HEK293 (cell line): ENCODE data around the gene ZNF83.

Experiments
- CTCF ChIA-PET: fragments of 350-600 bp; formaldehyde crosslinking; extraction: SDS; loops from one replicate; lab custom pipeline; 2021; ENCODE audit warnings: antibody characterized with exemption; lab: Yijun Ruan, JAX
- POLR2A ChIA-PET: fragments of 300-600 bp; formaldehyde crosslinking; extraction: SDS; loops from one replicate; lab custom pipeline; 2020; ENCODE audit warnings: antibody characterized with exemption, inconsistent platforms; lab: Yijun Ruan, JAX
- H3K27ac ChIP-seq: fragments of 200-500 bp; sonication (Bioruptor generic); 2 replicates; pipeline ENCODE4 v1.5.1; 2014; ENCODE audit warnings: low read depth, low read length, control low read depth, inconsistent platforms; ENCODE audit errors: extremely low read depth
- H3K36me3 ChIP-seq, 2 experiments: fragments of 200-500 bp in 1 of 2; sonication (Bioruptor generic) in 1 of 2; 1 replicate in 1 of 2; 2 replicates in 1 of 2; pipeline ENCODE4 v1.5.1; 2014 to 2017; ENCODE audit warnings: inconsistent platforms in 2 of 2, low read length in 2 of 2; ENCODE audit not compliant: control insufficient read depth in 2 of 2, insufficient read depth in 1 of 2
- H3K4me1 ChIP-seq: fragments of 200-500 bp; sonication (Bioruptor generic); 2 replicates; pipeline ENCODE4 v1.5.1; 2014; ENCODE audit warnings: mild to moderate bottlenecking, low read length, inconsistent platforms; ENCODE audit not compliant: control insufficient read depth, insufficient read depth
- H3K4me3 ChIP-seq: 2 replicates; pipeline ENCODE4 v1.5.1; 2011; ENCODE audit warnings: low read depth, mild to moderate bottlenecking, control low read depth, low read length, moderate library complexity
- H3K9me3 ChIP-seq: fragments of 200-500 bp; sonication (Bioruptor generic); 2 replicates; pipeline ENCODE4 v1.5.1; 2014; ENCODE audit warnings: low read depth, low read length, inconsistent platforms; ENCODE audit not compliant: control insufficient read depth, insufficient read depth
- ELK4 ChIP-seq: IDR thresholded peaks from 2 replicates; pipeline ENCODE4 v1.6.1; 2011; ENCODE audit warnings: mild to moderate bottlenecking, low read depth, low read length, borderline replicate concordance
- KLF9 ChIP-seq: fragments of 450-650 bp; formaldehyde crosslinking; IDR thresholded peaks from 2 replicates; pipeline ENCODE4 v1.5.1; 2016; ENCODE audit warnings: missing biosample characterization, missing genetic modification characterization, low read depth
- PRDM1 ChIP-seq: fragments of 450-650 bp; formaldehyde crosslinking; IDR thresholded peaks from 2 replicates; pipeline ENCODE4; 2016; ENCODE audit warnings: missing biosample characterization, missing genetic modification characterization
- SCRT1 ChIP-seq: fragments of 450-650 bp; formaldehyde crosslinking; IDR thresholded peaks from 2 replicates; pipeline ENCODE4 v1.5.1; 2016; ENCODE audit warnings: missing biosample characterization, missing genetic modification characterization, borderline replicate concordance
- SP3 ChIP-seq: fragments of 450-650 bp; formaldehyde crosslinking; IDR thresholded peaks from 2 replicates; pipeline ENCODE4 v1.5.1; 2016; ENCODE audit warnings: missing biosample characterization, missing genetic modification characterization
- YY1 ChIP-seq: fragments of 450-650 bp; formaldehyde crosslinking; IDR thresholded peaks from 2 replicates; pipeline ENCODE4 v1.5.1; 2018; ENCODE audit warnings: missing biosample characterization, missing genetic modification characterization
- ZBTB11 ChIP-seq: fragments of 450-650 bp; formaldehyde crosslinking; conservative IDR thresholded peaks from 2 replicates; pipeline ENCODE4 v1.5.1; 2016; ENCODE audit warnings: low read depth, missing biosample characterization, missing genetic modification characterization
- ZBTB20 ChIP-seq: fragments of 450-650 bp; formaldehyde crosslinking; IDR thresholded peaks from 2 replicates; pipeline ENCODE4 v1.5.1; 2016; ENCODE audit warnings: missing biosample characterization, missing genetic modification characterization
- ZFHX2 ChIP-seq: fragments of 450-650 bp; formaldehyde crosslinking; conservative IDR thresholded peaks from 2 replicates; pipeline ENCODE4 v1.5.1; 2016; ENCODE audit warnings: missing biosample characterization, missing genetic modification characterization
- ZFP41 ChIP-seq: fragments of 450-650 bp; formaldehyde crosslinking; IDR thresholded peaks from 2 replicates; pipeline ENCODE4 v1.5.1; 2016; ENCODE audit warnings: missing biosample characterization, missing genetic modification characterization, borderline replicate concordance
- ZNF132 ChIP-seq: fragments of 450-650 bp; formaldehyde crosslinking; IDR thresholded peaks from 2 replicates; pipeline ENCODE4 v1.5.1; 2017; ENCODE audit warnings: missing biosample characterization, missing genetic modification characterization, borderline replicate concordance
- ZNF24 ChIP-seq: fragments of 450-650 bp; formaldehyde crosslinking; IDR thresholded peaks from 2 replicates; pipeline ENCODE4 v1.5.1; 2016; ENCODE audit warnings: missing biosample characterization, missing genetic modification characterization
- ZNF266 ChIP-seq: fragments of 450-650 bp; formaldehyde crosslinking; IDR thresholded peaks from 2 replicates; pipeline ENCODE4 v1.5.1; 2016; ENCODE audit warnings: missing biosample characterization, missing genetic modification characterization, low read depth
- ZNF335 ChIP-seq: fragments of 450-650 bp; formaldehyde crosslinking; conservative IDR thresholded peaks from 2 replicates; pipeline ENCODE4 v1.5.1; 2016; ENCODE audit warnings: missing biosample characterization, missing genetic modification characterization
- ZNF341 ChIP-seq: fragments of 450-650 bp; formaldehyde crosslinking; IDR thresholded peaks from 2 replicates; pipeline ENCODE4; 2016; ENCODE audit warnings: low read depth, missing biosample characterization, missing genetic modification characterization
- ZNF391 ChIP-seq: fragments of 450-650 bp; formaldehyde crosslinking; IDR thresholded peaks from 2 replicates; pipeline ENCODE4 v1.5.1; 2016; ENCODE audit warnings: low read depth, missing biosample characterization, missing genetic modification characterization, borderline replicate concordance
- ZNF473 ChIP-seq: fragments of 450-650 bp; formaldehyde crosslinking; IDR thresholded peaks from 2 replicates; pipeline ENCODE4 v1.5.1; 2017; ENCODE audit warnings: missing biosample characterization, missing genetic modification characterization
- ZNF514 ChIP-seq: fragments of 450-650 bp; formaldehyde crosslinking; IDR thresholded peaks from 2 replicates; pipeline ENCODE4 v1.5.1; 2016; ENCODE audit warnings: missing biosample characterization, missing genetic modification characterization
- ZNF549 ChIP-seq: fragments of 450-650 bp; IDR thresholded peaks from 2 replicates; pipeline ENCODE4 v1.5.1; 2018; ENCODE audit warnings: missing biosample characterization, missing genetic modification characterization, mild to moderate bottlenecking, inconsistent platforms, moderate library complexity
- ZNF560 ChIP-seq: fragments of 450-650 bp; formaldehyde crosslinking; IDR thresholded peaks from 2 replicates; pipeline ENCODE4 v1.5.1; 2017; ENCODE audit warnings: missing biosample characterization, missing genetic modification characterization, borderline replicate concordance
- ZNF585B ChIP-seq: fragments of 450-650 bp; formaldehyde crosslinking; IDR thresholded peaks from 2 replicates; pipeline ENCODE4 v1.5.1; 2016; ENCODE audit warnings: missing biosample characterization, missing genetic modification characterization
- ZNF596 ChIP-seq: fragments of 450-650 bp; IDR thresholded peaks from 2 replicates; pipeline ENCODE4 v1.5.0; 2018; ENCODE audit warnings: missing biosample characterization, mild to moderate bottlenecking, missing genetic modification characterization, moderate library complexity
- ZNF670 ChIP-seq: fragments of 450-650 bp; formaldehyde crosslinking; IDR thresholded peaks from 2 replicates; pipeline ENCODE4 v1.5.1; 2016; ENCODE audit warnings: missing biosample characterization, missing genetic modification characterization, low read depth
- TF ChIP-seq, protein P1 (sequence below): fragments of 450-650 bp; formaldehyde crosslinking; optimal IDR thresholded peaks from 2 replicates; pipeline ENCODE3; 2016; ENCODE audit warnings: missing biosample characterization, mild to moderate bottlenecking, missing genetic modification characterization
- TF ChIP-seq, protein P2 (sequence below): sonication (generic); formaldehyde crosslinking; IDR thresholded peaks from 2 replicates; pipeline ENCODE4 v1.8.1; 2022; ENCODE audit warnings: mild to moderate bottlenecking, moderate library complexity, missing genetic modification reagents
- TF ChIP-seq, protein P3 (sequence below): fragments of 450-650 bp; IDR thresholded peaks from 2 replicates; pipeline ENCODE4 v1.5.1; 2018; ENCODE audit warnings: missing biosample characterization, missing genetic modification characterization
- TF ChIP-seq, protein P4 (sequence below): fragments of 450-650 bp; formaldehyde crosslinking; IDR thresholded peaks from 2 replicates; pipeline ENCODE4 v1.5.1; 2017; ENCODE audit warnings: missing biosample characterization, missing genetic modification characterization

ZNF83 gene

DNA sequence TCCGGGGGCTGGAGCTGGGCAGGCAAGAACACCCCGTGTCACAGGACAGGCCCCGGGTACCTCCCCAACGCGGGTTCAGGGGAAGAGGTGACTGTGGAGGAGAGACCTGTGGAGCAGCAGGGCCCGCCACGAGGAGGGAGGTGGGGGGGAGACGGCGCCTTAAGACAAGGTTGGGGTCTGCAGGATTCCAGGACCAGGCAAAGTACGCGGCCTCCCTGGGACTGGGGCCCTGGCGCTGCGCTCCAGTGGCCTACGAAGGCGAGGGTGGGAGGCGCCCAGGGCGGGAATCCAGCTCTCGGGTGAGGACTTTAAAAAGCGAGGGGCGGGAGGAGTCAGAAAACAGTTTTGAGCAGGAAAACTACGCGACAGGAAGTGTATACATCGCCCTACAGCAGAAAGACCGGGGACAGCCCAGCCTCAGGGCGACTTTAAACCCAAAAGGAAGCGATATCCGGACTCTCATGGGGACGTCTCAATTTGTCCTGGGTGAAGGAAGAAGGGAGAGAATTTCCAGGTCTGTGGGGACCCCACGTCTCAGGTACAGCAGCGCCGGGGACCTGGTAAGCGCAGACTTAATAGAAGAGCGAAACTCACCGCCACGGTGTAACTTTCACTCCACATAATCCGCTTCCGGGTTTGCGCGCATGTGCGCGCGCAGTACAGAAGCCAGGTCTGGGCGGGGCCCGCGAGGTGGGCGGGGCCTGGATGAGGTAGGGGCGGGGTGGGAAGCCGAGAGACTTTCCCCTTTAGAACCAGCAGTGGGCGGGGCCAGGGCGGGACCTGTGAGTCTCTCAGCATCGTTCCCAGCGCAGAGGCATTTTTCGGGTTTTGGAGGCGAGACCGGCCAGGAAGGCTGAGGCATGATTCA lies at the start of gene ZNF83:
Gene ZNF83, minus strand, starts transcription at position 638 of the 868 bp plus-strand sequence.
- no peaks in the 10 kb centered on the region for H3K9me3 ChIP-seq
- CTCF ChIA-PET: no interaction called here
- H3K36me3 ChIP-seq: peaks cover 0 to 10% of the 10 kb centered on the region in 2 experiments; a peak in 1 of 3 replicates
- H3K4me3 ChIP-seq: peak within 1 kb of the TSS; percentile 71
- H3K27ac ChIP-seq: no peak within 1 kb of the TSS
- H3K4me1 ChIP-seq: no peaks in the 10 kb centered on the region
- POLR2A ChIA-PET: interaction anchor here (0.6 kb wide), 1 partner anchor 390 kb away, joined by 3 read pairs; no protein-coding TSS in a partner anchor
- TF ChIP-seq KLF9 (tag by site-specific recombination): peak; percentile 52; the same call in 1 of the 2 replicates
- TF ChIP-seq ZNF341: peak; percentile 50
- TF ChIP-seq ZNF549 (tag by site-specific recombination): no peak
- TF ChIP-seq, protein P1, sequence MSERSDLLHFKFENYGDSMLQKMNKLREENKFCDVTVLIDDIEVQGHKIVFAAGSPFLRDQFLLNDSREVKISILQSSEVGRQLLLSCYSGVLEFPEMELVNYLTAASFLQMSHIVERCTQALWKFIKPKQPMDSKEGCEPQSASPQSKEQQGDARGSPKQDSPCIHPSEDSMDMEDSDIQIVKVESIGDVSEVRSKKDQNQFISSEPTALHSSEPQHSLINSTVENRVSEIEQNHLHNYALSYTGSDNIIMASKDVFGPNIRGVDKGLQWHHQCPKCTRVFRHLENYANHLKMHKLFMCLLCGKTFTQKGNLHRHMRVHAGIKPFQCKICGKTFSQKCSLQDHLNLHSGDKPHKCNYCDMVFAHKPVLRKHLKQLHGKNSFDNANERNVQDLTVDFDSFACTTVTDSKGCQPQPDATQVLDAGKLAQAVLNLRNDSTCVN: peak; percentile 39
- no peak for TF ChIP-seq PRDM1 (tag by site-specific recombination)
- peak; percentile 94 for TF ChIP-seq ZNF335
- no peak for TF ChIP-seq ZNF670 (tag by site-specific recombination)
- TF ChIP-seq SP3 (tag by site-specific recombination): peak; percentile 58
- no peak for TF ChIP-seq ZNF514
- no peak for TF ChIP-seq ZNF596
- TF ChIP-seq ZNF391 (tag by site-specific recombination): no peak
- no peak for TF ChIP-seq ZFP41 (tag by site-specific recombination)
- no peak for TF ChIP-seq ZNF24 (tag by site-specific recombination)
- TF ChIP-seq, protein P2, sequence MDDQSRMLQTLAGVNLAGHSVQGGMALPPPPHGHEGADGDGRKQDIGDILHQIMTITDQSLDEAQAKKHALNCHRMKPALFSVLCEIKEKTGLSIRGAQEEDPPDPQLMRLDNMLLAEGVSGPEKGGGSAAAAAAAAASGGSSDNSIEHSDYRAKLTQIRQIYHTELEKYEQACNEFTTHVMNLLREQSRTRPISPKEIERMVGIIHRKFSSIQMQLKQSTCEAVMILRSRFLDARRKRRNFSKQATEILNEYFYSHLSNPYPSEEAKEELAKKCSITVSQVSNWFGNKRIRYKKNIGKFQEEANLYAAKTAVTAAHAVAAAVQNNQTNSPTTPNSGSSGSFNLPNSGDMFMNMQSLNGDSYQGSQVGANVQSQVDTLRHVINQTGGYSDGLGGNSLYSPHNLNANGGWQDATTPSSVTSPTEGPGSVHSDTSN: no peak
- TF ChIP-seq, protein P3, sequence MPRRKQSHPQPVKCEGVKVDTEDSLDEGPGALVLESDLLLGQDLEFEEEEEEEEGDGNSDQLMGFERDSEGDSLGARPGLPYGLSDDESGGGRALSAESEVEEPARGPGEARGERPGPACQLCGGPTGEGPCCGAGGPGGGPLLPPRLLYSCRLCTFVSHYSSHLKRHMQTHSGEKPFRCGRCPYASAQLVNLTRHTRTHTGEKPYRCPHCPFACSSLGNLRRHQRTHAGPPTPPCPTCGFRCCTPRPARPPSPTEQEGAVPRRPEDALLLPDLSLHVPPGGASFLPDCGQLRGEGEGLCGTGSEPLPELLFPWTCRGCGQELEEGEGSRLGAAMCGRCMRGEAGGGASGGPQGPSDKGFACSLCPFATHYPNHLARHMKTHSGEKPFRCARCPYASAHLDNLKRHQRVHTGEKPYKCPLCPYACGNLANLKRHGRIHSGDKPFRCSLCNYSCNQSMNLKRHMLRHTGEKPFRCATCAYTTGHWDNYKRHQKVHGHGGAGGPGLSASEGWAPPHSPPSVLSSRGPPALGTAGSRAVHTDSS (tag by site-specific recombination): no peak
- no peak for TF ChIP-seq ZNF560
- no peak for TF ChIP-seq ZNF585B (tag by site-specific recombination)
- TF ChIP-seq ZNF266 (tag by site-specific recombination): peak; percentile 96
- TF ChIP-seq SCRT1 (tag by site-specific recombination): no peak
- TF ChIP-seq ZFHX2 (tag by site-specific recombination): no peak
- no peak for TF ChIP-seq ZNF132
- TF ChIP-seq YY1: no peak
- TF ChIP-seq ZBTB20: peak; percentile 55
- TF ChIP-seq ELK4: no peak
- TF ChIP-seq ZNF473 (tag by site-specific recombination): no peak
- 0 out of 2 replicates have a peak, but pooled peaks have one; percentile 15 for TF ChIP-seq ZBTB11 (tag by site-specific recombination)
- TF ChIP-seq, protein P4, sequence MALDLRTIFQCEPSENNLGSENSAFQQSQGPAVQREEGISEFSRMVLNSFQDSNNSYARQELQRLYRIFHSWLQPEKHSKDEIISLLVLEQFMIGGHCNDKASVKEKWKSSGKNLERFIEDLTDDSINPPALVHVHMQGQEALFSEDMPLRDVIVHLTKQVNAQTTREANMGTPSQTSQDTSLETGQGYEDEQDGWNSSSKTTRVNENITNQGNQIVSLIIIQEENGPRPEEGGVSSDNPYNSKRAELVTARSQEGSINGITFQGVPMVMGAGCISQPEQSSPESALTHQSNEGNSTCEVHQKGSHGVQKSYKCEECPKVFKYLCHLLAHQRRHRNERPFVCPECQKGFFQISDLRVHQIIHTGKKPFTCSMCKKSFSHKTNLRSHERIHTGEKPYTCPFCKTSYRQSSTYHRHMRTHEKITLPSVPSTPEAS: peak; percentile 36; the same call in 1 of the 2 replicates
